Measurements from ENCODE around the gene EFNA5.

DNA sequence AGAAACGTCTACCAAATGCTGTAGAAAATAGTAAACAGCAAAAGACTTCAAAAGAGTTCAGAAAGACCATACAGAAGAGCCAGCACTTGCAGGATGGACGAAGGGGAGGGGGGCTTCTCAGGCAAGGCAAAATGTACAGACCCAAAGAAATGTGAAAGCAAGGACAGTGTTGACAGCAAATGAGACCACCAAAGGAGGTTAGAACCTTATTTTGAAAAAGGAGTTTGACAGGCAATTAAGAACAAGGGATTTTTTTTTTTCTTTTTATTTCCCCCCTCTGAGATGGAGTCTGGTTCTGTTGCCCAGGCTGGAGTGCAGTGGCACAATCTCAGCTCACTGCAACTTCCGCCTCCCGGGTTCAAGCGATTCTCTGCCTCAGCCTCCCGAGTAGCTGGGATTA is 223.2 kb downstream of the EFNA5 start:
- TF ChIP-seq CTCF (optimal IDR thresholded peaks at IDR 0.05 in 1 of 3, IDR thresholded peaks at IDR 0.05 in 1 of 3, conservative IDR thresholded peaks at IDR 0.05 in 1 of 3; ENCODE audit: extremely low read depth in 1 of 3, insufficient read depth in 2 of 3, low read length in 3 of 3), result no peak
- no peak for TF ChIP-seq EZH2 (IDR thresholded peaks at IDR 0.05; ENCODE audit: low read length)

Data from keratinocyte (primary cell).